ENCODE measurements around the gene STAG1.
"Not testable (repeated sequence)": the region's sequence is repeated elsewhere in the genome, so short reads cannot be mapped to it uniquely, and the experiment has no call there.

The STAG1 gene

GRCh38 chr3:136516656-136517055 is 235.5 kb downstream of the STAG1 start:
- in situ Hi-C loops (cut with MboI; ENCODE audit: low sequenced_read_pairs): no loop called here

DNA sequence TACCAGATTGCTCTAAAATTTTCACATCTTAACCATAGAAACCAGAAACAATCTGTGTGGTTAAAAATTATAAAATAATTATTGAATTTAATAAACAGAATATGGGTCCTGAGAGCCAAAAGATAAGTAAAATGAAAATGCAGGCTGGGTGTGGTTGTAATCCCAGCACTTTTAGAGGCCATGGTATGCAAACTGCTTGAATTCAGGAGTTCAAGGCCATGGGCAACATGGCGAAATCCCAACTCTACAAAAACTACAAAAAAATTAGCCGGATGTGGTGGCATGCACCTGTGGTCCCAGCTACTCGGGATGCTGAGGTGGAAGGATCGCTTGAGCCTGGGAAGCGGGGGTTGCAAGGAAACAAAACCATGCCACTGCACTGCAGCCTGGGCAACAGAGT is 236.1 kb downstream of the STAG1 start:
- in situ Hi-C loops (cut with MboI; ENCODE audit: low sequenced_read_pairs): no loop called here

- in situ Hi-C loops (cut with MboI; ENCODE audit: low sequenced_read_pairs): not testable (repeated sequence)
Measured at GRCh38 chr3:136514533-136514932, 237.6 kb downstream of the STAG1 start.

DNA sequence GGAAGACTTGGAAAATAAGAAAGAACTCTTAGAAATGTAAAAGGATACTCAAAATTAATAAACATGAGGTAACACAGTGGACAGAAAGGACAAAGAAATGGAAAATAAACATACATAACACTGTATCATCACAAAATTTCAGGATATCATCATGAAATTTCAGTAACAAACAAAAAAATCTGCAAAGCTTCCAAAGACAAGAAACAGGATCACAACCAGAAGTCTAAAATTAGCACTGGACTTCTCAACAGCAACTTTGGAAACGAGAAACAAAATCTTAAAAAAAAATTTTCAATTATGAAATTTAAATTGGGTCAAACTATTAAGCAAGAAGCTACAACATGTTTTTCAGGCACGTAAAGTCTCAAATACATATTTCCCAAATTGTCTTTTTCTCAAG is 238.8 kb downstream of the STAG1 start:
- in situ Hi-C loops (cut with MboI; ENCODE audit: low sequenced_read_pairs): no loop called here

DNA sequence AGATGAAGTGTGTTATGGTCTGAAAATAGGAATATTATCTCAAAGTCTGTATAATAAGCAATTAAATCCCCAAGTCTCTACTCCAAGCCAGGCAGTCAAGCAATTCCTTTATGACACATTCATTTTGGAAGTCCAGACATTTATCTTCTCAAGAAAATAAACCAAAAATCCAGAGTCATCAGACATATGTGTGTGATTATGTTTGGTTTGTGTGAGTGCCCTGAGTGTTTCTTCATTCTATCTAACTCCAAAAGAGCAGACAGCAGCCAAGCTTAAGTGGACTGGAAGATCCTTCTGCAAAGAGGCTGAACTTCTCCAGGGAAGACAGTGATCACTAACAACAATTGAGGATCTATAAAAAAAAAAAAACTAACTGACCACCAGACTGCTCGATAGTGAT is 239.8 kb downstream of the STAG1 start:
- in situ Hi-C loops (cut with MboI; ENCODE audit: low sequenced_read_pairs): no loop called here

DNA sequence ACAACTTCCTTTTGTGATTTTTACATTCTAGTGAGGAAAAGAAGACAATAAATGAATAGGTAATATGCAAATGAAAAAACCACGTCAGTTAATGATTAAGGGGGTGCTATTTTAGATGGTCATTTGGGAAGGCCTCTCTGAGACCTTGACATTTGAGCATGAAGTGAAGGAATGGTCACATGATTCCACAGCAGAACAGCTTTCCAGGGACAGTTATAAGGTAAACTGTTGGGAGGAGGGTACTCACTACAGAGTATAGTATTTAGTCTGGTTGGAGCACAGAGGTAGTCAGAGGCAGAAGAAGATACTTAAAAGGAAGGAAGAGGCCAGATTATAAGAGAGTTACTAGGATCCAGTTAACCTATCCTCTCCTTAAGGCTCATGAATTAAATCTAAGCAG is 246.5 kb downstream of the STAG1 start:
- in situ Hi-C loops (cut with MboI; ENCODE audit: low sequenced_read_pairs): no loop called here

GRCh38 chr3:136503056-136503455 is 249.1 kb downstream of the STAG1 start:
- in situ Hi-C loops (cut with MboI; ENCODE audit: low sequenced_read_pairs): no loop called here

DNA sequence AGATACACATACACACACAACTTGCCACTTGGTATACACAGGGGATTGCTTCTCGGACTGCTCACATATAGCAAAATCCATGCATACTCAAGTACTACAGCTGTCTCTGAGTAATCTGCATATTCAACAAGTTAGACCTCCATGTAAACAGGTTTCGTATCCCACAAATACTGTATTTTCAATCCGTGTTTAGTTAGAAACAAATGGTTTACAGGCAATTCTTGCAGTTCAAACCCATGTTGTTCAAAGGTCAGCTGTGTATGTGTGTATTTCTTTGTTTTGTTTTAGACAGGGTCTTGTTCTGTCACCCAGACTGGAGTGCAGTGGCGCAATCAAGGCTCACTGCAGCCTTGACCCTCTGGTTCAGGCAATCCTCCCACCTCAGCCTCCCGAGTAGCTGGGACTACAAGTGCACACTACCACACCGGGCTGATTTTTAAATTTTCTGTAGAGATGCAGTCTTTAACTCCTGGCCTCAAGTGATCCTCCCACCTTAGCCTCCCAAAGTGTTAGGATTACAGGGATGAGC is 253.2 kb downstream of the STAG1 start:
- in situ Hi-C loops (cut with MboI; ENCODE audit: low sequenced_read_pairs): no loop called here

DNA sequence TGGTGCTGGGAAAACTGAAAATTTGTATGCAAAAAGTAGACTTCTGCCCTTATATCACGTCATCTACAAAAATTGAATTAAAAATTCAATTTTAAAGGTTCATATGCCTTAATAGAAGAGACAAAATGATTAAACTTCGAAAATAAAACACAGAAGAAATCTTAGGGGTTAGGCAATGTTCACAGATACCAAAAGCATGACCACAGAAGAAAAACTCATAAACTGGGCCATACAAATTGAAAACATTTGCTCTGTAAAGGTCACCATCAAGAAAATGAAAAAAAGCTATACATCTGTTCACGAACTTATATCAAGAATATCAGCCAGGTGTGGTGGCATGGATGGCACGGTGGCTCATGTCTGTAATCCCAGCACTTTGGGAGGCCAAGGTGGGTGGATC is 257.0 kb downstream of the STAG1 start:
- in situ Hi-C loops (cut with MboI; ENCODE audit: low sequenced_read_pairs): no loop called here

DNA sequence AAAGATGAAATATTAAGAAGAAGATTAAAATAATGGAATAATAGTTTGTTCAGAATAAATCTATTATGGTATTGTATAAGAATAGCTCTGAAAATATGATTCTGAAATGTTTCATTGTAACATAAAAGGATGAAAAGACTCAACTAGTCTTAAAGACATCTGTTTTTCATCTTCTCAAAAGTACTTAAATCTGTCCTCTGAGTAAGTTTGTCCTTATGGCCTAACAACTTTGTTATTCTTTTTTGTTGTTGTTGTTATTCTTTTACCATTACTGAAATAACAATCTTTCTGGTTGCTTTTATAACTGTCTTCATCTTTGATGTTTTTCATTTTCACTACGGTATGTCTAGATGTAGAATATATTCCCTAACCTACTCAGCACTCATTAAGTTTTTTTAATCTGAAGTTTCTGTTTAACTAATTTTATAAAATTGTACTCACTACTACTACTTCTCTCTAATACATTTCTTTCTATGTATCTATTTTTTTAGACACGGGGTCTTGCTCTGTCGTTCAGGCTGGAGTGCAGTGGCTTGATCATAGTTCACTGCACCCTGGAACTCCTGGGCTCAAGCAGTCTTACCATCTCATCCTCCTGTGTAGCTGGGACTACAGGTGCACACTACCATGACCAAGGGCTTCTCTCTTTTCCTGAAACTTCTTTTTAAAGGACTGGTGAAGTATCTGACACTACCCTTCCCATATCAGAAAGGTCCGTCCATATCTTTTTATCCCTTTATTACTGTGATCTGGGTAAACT is 261.4 kb downstream of the STAG1 start:
- in situ Hi-C loops (cut with MboI; ENCODE audit: low sequenced_read_pairs): no loop called here

GRCh38 chr3:136485777-136486176 is 266.4 kb downstream of the STAG1 start:
- in situ Hi-C loops (cut with MboI; ENCODE audit: low sequenced_read_pairs): no loop called here

DNA sequence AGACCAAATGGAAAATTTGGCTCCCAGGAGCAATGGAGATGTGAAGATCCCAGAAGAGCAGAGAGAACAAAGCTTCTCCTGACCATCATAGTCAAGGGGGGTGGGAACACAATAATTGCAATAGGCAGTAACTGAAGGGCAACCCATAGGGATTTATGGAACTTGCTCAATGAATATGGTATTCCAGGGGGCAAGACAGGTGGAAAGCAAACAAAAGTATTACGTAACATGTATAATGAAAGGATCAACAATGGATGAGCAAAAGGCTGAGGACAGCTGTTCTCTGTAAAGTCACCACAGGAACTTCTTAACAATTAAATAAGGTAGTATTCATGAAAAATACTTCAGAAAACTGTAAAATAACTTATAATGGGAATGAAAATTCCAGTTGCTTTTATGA is 275.9 kb downstream of the STAG1 start:
- in situ Hi-C loops (cut with MboI; ENCODE audit: low sequenced_read_pairs): no loop called here

DNA sequence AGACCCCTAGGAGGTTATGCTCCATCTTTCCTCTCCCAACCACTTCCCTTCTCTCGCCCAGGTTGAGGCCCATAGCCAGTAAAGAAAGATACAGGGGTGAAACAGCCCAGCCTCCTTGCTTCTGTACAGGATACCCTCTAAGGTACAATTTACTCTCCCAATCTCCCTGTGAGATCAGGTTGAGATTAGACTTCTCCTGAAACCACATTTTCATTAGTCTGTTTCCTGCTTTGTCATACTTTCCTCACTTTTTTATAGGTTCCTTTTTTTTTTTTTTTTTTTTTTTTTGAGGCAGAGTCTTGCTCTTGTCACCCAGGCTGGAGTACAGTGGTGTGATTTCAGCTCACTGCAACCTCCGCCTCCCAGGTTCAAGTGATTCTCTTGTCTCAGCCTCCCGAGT is 277.3 kb downstream of the STAG1 start:
- in situ Hi-C loops (cut with MboI; ENCODE audit: low sequenced_read_pairs): not testable (repeated sequence)

- in situ Hi-C loops (cut with MboI; ENCODE audit: low sequenced_read_pairs): no loop called here
Measured at GRCh38 chr3:136473716-136474326, 278.4 kb downstream of the STAG1 start.

GRCh38 chr3:136465296-136465695 is 286.9 kb downstream of the STAG1 start:
- in situ Hi-C loops (cut with MboI; ENCODE audit: low sequenced_read_pairs): no loop called here

DNA sequence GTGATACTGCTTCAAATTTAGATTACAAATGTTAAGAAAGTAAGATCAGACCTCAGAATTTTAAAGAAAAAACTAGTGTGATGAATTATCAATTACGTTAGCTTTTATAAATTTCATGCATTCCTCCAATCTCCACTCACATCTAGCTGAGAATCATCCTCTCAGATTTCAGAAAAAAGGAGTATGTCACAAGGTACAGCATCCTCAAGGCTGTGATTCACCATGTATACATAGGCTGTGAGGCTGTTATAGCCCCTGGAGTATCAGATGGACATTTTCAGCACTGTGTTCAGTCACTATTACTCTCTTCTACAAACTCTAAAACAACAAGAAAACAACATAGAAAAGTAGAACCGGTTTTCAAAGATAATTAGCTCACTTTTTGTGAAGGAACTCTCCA is 287.7 kb downstream of the STAG1 start:
- in situ Hi-C loops (cut with MboI; ENCODE audit: low sequenced_read_pairs): no loop called here

DNA sequence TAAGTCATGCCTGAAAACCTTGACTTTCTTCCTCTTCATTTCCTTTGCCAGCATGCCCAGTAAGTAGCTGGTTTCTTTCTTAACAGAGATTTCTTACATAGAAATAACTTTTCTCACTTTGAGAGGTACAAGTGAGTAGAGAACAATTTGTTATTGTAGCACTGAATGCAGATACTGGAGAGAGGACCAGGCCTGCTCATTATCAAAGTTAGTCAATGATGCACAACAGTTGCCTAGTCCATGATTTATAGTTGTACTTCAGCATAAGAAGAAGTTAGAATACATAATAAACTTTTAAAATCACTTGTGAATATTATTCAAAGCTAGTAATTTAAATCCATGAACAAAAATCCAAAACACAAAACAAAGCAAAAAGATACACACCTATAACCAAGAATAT is 289.0 kb downstream of the STAG1 start:
- in situ Hi-C loops (cut with MboI; ENCODE audit: low sequenced_read_pairs): no loop called here

GRCh38 chr3:136457793-136458192 is 294.4 kb downstream of the STAG1 start:
- in situ Hi-C loops (cut with MboI; ENCODE audit: low sequenced_read_pairs): no loop called here

DNA sequence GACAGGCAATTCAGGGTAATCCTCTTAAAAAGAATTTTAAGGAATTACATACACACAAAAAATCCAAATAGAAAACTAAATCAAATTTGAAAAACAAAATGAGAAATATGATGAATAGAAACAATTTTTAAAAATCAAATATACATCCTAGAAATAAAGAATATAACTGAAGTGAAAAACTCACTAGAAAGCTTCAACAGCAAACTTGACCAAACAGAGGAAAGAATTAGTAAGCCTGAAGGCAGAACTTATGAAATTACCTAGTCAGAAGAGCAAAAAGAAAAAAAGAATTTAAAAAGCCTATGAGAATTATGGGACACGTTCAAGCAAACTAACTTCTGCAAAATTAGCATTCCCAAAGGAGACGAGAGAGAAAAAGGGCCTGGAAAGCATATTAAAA is 296.0 kb downstream of the STAG1 start:
- in situ Hi-C loops (cut with MboI; ENCODE audit: low sequenced_read_pairs): no loop called here

DNA sequence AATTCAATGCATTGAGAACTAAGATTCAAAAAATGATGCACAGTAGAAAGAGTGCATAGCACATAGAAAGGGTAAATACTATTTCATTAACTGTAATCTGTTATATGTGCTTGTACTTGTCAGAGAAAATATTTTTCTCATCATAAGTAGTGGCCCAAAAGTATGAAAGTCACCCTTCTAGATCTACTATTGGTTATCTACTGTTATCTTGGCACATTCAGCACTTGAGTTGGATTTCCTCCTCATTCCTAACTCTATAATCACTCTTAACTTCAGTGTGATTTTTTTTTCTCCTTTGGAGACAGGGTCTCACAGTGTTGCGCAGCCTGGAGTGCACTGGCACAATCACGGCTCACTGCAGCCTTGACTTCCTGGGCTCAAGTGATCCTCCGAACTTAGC is 307.6 kb downstream of the STAG1 start:
- in situ Hi-C loops (cut with MboI; ENCODE audit: low sequenced_read_pairs): no loop called here

DNA sequence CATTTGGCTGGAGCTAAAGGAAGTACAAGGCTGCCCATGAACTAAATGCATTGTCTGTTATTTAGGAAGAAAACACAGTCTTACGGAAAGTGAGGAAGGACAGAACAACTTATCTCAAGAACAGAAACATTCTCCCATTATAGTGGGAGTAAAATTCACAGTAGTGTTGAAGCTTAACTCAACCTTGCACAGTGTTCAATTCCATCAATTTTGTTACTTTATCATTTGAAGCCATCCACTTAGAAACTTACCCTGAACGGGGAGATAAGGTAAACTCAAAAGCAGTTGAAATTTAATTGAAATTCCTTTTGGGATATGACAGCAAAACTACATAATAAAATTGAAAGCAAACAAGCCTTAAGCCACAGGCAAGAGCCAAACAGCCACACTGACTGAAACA is 315.1 kb downstream of the STAG1 start:
- in situ Hi-C loops (cut with MboI; ENCODE audit: low sequenced_read_pairs): no loop called here

DNA sequence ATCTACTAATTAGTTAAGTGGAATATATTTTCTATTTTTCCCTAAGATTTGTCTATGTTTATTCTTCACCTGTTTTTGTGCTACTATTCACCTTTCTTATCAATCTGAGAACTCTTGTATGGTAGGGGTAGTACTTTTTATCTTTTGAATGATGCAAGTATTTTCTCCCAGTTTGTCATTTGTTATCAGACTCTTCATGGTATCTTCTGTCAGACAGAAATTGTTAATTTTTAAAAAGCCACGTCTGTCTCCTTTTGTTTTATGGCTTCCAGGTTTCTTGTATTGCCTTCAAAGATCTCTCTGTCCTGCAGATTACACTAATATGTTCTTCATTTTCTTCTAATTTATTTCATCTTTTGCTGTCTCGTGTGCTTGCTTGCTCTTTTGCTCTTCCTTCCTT is 317.7 kb downstream of the STAG1 start:
- in situ Hi-C loops (cut with MboI; ENCODE audit: low sequenced_read_pairs): no loop called here

GRCh38 chr3:136432685-136433084 is 319.5 kb downstream of the STAG1 start:
- in situ Hi-C loops (cut with MboI; ENCODE audit: low sequenced_read_pairs): no loop called here
